ENCODE results near the gene CCDC188. TPM values are rescaled to one million over a fixed set of nuclear protein-coding genes. Genes with fewer than 3 reads are reported as not detected.

The CCDC188 gene
- total and polyA plus RNA-seq, 10 of the 15 experiments (the other 5 are each of a cell fraction or from before 2014, with no cell fraction given): not detected

DNA sequence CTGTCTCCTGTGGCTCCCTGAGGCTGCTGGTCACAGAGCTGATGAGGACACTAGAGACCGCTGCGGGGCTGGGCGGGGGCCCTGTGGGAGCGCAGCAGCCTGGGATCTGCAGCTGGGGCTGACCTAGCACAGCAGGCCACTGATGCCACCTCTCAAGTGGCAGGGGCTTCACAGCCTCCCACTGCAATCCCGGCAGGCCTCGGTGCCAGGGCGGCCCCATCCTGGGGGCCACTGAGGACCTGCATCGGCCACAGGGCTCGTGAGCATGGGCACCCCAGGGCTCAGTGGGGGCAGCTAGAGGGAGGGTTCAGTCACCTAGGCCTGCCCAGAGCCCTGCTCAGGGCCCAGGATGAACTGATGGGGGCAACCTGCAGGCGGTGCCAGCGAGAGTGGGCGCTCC is 14.6 kb upstream of the CCDC188 start:
- Histone ChIP-seq H3K9ac (ENCODE audit: control insufficient read depth, insufficient read depth, low read length) (no peak overlapping the region), H4K20me1 (ENCODE audit: control insufficient read depth, insufficient read depth) (no peaks in the 10 kb centered on the region), H3K4me3 (no peak overlapping the region), H3K9me3 (replicated peaks; ENCODE audit: control insufficient read depth, insufficient read depth, low read length) (no peaks in the 10 kb centered on the region), H3K27ac (ENCODE audit: control insufficient read depth, insufficient read depth) (no peak overlapping the region), H3K4me2 (ENCODE audit: control insufficient read depth, insufficient read depth) (no peak overlapping the region), H2AFZ (ENCODE audit: control insufficient read depth, low read depth, low read length) (no peak overlapping the region), H3K27me3 (replicated peaks in 1 of 2; ENCODE audit: control insufficient read depth in 2 of 2, insufficient read depth in 2 of 2, low read length in 1 of 2) (no peaks in the 10 kb centered on the region), H3K79me2 (ENCODE audit: control insufficient read depth, insufficient read depth, low read length) (no peaks in the 10 kb centered on the region), H3K36me3 (ENCODE audit: control insufficient read depth in 2 of 2, insufficient read depth in 2 of 2, low read length in 1 of 2) (no peaks in the 10 kb centered on the region), H3K4me1 (ENCODE audit: control insufficient read depth, insufficient read depth, low read length) (no peaks in the 10 kb centered on the region)
- SMC1A ChIA-PET (ENCODE audit: uncharacterized antibody, unreplicated experiment): no interaction called here
- POLR2A ChIA-PET: no interaction called here
- intact Hi-C loops (cut with micrococcal nuclease; ENCODE audit: unreplicated experiment) (no loop called here), in situ Hi-C loops (cut with MboI) (no loop called here)
- FAIRE-seq (no peak), DNase-seq (ENCODE audit: low read depth, low spot score) (no peak), ATAC-seq (no peak)
- WGBS (ENCODE audit: insufficient coverage, insufficient replicate concordance, low lambda C conversion rate, missing lambda C conversion rate): 45% methylated on average over 12 of the region's 12 CpGs
- RAD21 ChIA-PET (ENCODE audit: unreplicated experiment): no interaction called here
- CTCF ChIA-PET: no interaction called here
- no TSS peak for BruUV-seq (replicated peaks)
- TF ChIP-seq, protein P1, sequence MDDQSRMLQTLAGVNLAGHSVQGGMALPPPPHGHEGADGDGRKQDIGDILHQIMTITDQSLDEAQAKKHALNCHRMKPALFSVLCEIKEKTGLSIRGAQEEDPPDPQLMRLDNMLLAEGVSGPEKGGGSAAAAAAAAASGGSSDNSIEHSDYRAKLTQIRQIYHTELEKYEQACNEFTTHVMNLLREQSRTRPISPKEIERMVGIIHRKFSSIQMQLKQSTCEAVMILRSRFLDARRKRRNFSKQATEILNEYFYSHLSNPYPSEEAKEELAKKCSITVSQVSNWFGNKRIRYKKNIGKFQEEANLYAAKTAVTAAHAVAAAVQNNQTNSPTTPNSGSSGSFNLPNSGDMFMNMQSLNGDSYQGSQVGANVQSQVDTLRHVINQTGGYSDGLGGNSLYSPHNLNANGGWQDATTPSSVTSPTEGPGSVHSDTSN (IDR thresholded peaks at IDR 0.05; ENCODE audit: insufficient replicate concordance, low read depth, low read length): no peak
- TF ChIP-seq, protein P2, sequence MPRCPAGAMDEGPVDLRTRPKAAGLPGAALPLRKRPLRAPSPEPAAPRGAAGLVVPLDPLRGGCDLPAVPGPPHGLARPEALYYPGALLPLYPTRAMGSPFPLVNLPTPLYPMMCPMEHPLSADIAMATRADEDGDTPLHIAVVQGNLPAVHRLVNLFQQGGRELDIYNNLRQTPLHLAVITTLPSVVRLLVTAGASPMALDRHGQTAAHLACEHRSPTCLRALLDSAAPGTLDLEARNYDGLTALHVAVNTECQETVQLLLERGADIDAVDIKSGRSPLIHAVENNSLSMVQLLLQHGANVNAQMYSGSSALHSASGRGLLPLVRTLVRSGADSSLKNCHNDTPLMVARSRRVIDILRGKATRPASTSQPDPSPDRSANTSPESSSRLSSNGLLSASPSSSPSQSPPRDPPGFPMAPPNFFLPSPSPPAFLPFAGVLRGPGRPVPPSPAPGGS (IDR thresholded peaks at IDR 0.05; ENCODE audit: borderline replicate concordance, insufficient read depth, low read depth, low read length, poor library complexity, severe bottlenecking): no peak
- TF ChIP-seq, protein P3, sequence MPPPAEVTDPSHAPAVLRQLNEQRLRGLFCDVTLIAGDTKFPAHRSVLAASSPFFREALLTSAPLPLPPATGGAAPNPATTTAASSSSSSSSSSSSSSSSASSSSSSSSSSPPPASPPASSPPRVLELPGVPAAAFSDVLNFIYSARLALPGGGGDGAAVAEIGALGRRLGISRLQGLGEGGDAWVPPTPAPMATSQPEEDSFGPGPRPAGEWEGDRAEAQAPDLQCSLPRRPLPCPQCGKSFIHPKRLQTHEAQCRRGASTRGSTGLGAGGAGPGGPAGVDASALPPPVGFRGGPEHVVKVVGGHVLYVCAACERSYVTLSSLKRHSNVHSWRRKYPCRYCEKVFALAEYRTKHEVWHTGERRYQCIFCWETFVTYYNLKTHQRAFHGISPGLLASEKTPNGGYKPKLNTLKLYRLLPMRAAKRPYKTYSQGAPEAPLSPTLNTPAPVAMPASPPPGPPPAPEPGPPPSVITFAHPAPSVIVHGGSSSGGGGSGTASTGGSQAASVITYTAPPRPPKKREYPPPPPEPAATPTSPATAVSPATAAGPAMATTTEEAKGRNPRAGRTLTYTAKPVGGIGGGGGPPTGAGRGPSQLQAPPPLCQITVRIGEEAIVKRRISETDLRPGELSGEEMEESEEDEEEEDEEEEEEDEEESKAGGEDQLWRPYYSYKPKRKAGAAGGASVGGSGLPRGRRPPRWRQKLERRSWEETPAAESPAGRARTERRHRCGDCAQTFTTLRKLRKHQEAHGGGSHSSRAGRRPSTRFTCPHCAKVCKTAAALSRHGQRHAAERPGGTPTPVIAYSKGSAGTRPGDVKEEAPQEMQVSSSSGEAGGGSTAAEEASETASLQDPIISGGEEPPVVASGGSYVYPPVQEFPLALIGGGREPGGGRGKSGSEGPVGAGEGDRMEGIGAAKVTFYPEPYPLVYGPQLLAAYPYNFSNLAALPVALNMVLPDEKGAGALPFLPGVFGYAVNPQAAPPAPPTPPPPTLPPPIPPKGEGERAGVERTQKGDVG (CRISPR knock-in tag; IDR thresholded peaks at IDR 0.05): no peak
- TF ChIP-seq NR2C2 (IDR thresholded peaks at IDR 0.05; ENCODE audit: borderline replicate concordance, control insufficient read depth, insufficient read length, low read depth) (no peak), NFYB (IDR thresholded peaks at IDR 0.05; ENCODE audit: insufficient read depth, low read depth, low read length) (no peak), SREBF1 (IDR thresholded peaks at IDR 0.05; ENCODE audit: low read length) (no peak), MLLT1 (IDR thresholded peaks at IDR 0.05) (no peak), JUNB (IDR thresholded peaks at IDR 0.05) (no peak), ZNF24 (IDR thresholded peaks at IDR 0.05) (no peak), ATF3 (IDR thresholded peaks at IDR 0.05; ENCODE audit: borderline replicate concordance, extremely low read depth, low read depth, low read length) (no peak), SPI1 (IDR thresholded peaks at IDR 0.05; ENCODE audit: borderline replicate concordance, insufficient read depth, low read depth, low read length) (no peak), SREBF2 (IDR thresholded peaks at IDR 0.05; ENCODE audit: low read length) (no peak), NR2F1 (conservative IDR thresholded peaks at IDR 0.05) (no peak), POU2F2 (IDR thresholded peaks at IDR 0.05; ENCODE audit: borderline replicate concordance, low read depth, low read length) (no peak), POLR2A (IDR thresholded peaks at IDR 0.05; ENCODE audit: low read depth, low read length) (no peak), RUNX3 (IDR thresholded peaks at IDR 0.05; ENCODE audit: low read length) (no peak), KAT2A (conservative IDR thresholded peaks at IDR 0.05; ENCODE audit: control insufficient read depth, low read depth, low read length) (no peak), ZBED1 (IDR thresholded peaks at IDR 0.05; ENCODE audit: borderline replicate concordance) (no peak), NFIC (IDR thresholded peaks at IDR 0.05; ENCODE audit: low read depth, low read length) (no peak)

Data from GM12878 (cell line).